Stimulated activated CD4-positive, alpha-beta T cell treated with anti-CD3 and anti-CD28 coated beads, Interleukin-1b, Interleukin-23, amount 100 ng/mL, for 4 hours (primary cell): ENCODE results near the gene SLC2A4RG.

Experiments
- DNase-seq, 2 donors: peaks; one replicate each; pipeline ENCODE4 v3.0.0-alpha.2; 2020; ENCODE audit warnings: low read depth in 2 of 2

SLC2A4RG gene, protein sequence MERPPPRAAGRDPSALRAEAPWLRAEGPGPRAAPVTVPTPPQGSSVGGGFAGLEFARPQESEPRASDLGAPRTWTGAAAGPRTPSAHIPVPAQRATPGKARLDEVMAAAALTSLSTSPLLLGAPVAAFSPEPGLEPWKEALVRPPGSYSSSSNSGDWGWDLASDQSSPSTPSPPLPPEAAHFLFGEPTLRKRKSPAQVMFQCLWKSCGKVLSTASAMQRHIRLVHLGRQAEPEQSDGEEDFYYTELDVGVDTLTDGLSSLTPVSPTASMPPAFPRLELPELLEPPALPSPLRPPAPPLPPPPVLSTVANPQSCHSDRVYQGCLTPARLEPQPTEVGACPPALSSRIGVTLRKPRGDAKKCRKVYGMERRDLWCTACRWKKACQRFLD

DNA sequence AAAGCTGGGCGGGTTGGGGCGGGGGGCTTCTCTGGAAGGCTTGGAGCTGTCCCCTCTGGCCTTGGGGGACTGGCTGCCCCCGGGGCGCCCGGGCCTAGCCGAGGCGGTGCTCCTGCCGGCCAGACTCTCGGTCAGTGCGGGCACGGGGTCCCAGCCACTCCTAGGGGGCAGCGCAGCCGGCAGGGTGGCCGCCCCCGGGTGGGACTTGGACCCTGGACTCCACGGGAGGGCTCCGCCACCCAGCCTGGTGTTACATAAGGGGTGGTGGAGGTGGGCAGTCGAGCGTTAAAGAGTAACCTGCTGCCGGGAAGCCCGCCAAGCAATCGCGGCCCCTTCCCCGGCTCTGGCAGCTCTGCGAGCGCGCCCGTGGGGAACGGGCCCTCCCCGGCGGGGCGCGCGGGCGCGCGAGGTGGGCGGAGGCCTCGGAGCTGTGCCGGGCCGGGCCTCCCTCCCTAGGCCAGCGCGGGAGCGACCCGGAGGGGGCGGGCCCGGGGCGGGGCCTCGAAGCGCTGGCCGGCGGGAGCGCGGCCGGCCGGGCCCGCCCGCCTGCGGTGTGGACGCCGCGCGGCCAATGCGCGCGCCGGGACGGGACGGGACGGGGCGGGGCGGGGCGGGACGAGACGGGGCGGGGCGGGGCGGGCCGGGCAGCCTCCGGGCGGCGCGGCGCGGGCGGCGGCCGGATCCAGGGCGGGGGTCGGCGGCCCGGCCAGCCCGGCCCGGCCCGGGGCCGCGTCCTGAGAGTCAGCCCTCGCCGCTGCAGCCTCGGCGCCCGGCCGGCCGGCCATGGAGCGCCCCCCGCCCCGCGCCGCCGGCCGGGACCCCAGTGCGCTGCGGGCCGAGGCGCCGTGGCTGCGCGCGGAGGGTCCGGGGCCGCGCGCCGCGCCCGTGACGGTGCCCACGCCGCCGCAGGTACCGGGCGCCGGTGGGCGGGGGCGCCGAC, at the start of gene SLC2A4RG:
TSS of gene SLC2A4RG (plus strand) at position 647 of the 940 bp plus-strand sequence. CDS start at position 784, 137 bp downstream.
- DNase-seq, result peak in 1 of 2 donors; percentile 66

DNA sequence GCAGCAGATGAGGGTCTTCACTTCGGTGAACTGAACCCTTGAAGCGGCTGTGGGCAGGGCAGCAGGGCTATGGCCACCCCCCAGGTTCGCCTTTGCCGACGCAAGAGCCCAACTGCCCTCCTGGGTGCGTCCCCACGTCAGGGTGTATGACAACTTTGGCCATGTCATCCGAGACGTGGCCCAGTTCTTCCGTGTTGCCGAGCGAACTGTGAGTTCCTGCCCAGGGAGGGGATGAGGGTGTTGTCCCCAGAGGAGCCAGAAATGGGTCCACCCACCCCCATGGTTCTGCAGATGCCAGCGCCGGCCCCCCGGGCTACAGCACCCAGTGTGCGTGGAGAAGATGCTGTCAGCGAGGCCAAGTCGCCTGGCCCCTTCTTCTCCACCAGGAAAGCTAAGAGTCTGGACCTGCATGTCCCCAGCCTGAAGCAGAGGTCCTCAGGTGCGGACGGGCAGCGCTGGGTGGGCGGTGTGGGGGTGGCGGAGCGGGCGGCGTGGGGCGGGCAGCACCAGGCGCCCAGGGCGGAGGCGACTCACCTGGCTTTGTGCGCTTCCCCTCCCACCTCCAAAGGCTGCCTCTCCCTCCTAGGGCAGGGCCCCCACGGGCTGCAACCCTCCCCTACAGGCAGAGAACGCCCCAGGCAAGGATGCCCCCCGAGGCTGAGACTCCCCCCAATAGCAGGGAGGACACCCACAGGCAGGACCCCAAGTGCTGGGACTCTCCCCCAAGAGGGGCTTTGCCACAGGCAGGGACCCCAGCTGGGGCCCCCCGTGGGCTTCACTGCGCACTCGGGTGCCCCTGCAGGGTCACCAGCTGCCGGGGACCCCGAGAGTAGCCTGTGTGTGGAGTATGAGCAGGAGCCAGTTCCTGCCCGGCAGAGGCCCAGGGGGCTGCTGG, 49.3 kb upstream of the SLC2A4RG start:
- no peak for DNase-seq

DNA sequence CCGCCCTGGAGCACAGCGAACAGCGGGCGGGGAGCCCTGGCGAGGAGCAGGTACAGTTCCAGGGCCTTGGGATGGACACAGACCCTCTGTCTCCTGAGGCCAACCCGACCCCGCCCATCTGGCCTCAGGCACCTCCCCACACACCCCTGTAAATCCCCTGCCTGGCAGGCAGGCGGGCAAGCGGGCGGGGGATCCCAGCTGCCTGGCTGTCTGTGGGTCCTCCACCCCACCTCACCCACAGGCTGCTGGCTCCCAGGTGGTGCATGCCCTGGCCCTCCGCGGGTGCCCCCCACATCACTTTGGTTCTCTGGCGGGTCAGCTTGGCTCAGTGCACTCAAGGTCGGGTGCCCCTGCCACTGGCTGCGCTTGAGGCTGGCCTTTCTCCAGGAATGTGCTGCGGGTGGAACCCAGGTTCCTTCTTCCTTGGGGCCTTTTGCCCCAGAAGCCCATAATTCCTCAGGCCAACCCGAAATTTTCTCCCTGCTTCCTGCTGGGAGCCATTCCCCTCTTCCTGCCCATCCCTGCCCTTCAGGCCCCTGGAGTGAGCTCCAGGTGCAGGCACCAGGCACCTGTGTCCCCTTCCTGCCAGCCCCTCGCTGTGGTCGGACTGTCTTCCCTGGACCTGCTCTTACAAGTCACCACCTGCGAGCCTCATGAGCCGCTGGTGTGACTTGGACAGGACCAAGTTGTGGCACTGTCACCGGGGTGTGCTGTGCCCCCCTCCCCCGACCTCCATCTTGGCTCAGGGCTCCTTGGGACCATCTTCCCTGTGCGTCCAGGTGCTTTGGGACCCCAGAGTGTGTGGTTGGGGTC, 48.5 kb upstream of the SLC2A4RG start:
- no peak for DNase-seq

DNA sequence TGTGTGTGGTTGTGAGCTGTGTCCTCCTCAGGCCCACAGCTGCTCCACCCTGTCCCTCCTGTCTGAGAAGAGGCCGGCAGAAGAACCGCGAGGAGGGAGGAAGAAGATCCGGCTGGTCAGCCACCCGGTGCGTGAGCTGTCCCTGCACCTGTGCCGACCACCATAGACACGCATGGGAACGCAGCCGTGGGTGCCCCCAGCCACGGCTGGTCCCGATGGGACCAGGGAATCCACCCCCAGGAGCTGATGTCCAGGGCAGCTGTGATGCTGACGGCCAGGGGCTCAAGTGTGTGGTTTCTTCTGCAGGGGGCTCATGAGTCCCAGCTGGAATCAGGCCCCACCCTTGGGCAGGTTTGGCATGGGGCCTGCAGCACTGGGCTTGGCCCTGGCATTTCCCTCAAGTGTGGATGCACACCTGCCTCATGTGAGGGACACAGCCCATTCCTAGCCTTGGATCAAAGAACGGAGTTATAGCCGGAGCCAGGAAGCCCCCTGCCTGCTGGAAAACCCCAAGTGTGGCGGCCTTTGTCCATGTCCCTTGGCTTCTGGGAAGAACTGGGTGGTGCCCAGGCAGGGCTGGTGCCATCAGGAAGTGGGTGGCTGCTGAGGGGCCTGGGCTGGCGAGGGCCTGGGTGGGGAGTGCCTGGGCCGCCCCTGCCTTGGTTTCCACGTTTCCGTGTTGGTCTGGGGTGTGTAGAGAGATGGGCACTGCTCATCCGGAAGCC, 47.7 kb upstream of the SLC2A4RG start:
- DNase-seq, result no peak

DNA sequence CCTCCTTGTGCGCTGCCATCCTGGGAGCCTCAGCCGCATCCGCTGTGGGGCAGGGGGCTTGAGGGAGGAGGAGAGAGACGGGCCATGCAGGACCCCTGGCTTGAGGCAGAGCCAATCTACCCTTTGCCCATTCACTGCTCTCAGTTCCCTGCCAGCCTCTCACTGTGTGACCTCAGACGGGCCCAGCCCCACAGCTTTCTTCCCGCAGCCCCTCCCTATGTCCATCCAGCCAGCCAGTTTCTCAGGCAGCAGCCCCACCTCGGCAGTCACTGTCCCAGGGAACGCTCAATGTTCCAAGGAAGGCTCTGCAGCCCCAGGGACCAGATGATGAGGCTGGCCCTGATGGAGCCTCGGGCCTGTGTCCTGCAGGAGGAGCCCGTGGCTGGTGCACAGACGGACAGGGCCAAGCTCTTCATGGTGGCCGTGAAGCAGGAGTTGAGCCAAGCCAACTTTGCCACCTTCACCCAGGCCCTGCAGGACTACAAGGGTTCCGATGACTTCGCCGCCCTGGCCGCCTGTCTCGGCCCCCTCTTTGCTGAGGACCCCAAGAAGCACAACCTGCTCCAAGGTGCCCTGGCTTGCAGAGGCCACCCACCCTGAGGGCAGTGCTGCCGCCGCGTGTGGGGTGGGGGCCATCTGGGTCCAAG, 47.0 kb upstream of the SLC2A4RG start:
- no peak for DNase-seq

DNA sequence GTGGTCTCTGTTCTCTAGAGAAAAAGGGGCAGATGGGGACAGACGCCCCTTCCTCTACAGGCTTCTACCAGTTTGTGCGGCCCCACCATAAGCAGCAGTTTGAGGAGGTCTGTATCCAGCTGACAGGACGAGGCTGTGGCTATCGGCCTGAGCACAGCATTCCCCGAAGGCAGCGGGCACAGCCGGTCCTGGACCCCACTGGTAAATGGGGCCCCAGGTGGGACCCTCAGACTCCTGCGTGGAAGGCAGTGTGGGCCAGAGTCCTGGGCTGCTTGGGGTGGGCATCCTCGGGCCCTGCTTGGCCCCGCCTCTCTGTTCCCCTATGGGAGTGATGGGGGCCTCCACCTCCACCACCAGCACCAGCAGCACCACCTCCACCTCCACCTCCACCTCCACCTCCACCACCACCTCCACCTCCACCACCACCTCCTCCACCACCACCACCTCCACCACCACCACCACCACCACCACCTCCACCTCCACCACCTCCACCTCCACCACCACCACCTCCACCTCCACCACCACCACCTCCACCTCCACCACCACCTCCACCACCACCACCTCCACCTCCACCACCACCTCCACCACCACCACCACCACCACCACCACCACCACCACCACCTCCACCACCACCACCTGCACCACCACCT, 46.4 kb upstream of the SLC2A4RG start:
- no peak for DNase-seq

DNA sequence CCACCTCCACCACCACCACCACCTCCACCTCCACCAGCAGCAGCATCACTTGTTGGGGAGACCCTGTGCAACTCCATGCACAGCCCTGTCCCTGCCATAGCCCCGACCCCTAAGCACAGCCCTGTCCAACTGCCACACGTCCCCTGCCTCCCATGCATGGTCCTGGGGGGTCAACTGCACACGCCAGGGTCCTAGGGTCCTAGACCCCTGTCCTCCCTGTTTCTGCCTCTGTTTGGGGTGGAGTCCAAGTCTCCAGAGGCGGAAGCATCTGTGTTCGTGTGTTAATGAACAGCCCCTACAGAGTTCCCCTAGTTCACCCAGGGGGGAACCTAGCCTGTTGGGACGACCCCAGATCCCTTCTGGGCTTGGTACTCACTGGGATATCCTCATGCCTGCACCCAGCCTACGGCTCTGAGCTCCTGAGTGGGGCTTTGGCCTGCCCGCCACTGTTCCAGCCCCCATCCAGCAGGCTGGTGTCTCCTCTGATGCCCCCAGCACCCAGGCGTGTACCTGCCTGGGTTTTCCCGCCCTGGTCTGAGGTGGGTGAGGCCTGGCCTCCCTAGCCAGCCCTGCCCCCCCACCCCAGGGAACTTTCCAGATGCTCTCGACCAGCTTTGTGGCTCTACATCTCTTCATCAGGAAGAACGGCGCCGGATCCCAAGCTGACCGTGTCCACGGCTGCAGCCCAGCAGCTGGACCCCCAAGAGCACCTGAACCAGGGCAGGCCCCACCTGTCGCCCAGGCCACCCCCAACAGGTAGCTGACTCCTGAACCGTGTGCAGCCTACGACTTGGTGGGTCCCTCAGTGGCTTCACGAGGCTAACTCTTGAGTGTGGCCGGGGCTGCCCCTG, 45.6 kb upstream of the SLC2A4RG start:
- no peak for DNase-seq

DNA sequence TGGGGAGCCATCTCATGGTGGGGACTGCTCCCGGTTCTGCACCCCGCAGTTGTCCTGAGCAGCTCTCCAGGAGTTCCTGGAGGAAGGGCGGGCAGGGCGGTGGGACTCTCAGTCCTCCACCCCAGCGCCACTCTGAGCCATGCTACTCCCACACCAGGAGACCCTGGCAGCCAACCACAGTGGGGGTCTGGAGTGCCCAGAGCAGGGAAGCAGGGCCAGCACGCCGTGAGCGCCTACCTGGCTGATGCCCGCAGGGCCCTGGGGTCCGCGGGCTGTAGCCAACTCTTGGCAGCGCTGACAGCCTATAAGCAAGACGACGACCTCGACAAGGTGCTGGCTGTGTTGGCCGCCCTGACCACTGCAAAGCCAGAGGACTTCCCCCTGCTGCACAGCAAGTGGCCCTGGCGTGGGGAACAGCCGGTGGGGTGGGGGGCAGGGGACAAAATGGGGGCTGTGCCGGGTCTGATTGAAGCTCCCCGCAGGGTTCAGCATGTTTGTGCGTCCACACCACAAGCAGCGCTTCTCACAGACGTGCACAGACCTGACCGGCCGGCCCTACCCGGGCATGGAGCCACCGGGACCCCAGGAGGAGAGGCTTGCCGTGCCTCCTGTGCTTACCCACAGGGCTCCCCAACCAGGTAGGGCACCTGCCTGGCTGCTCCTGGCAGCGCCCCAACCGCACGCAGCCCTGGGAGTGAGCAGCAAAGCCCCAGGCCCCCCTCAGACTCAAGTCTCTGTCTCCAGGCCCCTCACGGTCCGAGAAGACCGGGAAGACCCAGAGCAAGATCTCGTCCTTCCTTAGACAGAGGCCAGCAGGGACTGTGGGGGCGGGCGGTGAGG, 44.8 kb upstream of the SLC2A4RG start:
- no peak for DNase-seq

DNA sequence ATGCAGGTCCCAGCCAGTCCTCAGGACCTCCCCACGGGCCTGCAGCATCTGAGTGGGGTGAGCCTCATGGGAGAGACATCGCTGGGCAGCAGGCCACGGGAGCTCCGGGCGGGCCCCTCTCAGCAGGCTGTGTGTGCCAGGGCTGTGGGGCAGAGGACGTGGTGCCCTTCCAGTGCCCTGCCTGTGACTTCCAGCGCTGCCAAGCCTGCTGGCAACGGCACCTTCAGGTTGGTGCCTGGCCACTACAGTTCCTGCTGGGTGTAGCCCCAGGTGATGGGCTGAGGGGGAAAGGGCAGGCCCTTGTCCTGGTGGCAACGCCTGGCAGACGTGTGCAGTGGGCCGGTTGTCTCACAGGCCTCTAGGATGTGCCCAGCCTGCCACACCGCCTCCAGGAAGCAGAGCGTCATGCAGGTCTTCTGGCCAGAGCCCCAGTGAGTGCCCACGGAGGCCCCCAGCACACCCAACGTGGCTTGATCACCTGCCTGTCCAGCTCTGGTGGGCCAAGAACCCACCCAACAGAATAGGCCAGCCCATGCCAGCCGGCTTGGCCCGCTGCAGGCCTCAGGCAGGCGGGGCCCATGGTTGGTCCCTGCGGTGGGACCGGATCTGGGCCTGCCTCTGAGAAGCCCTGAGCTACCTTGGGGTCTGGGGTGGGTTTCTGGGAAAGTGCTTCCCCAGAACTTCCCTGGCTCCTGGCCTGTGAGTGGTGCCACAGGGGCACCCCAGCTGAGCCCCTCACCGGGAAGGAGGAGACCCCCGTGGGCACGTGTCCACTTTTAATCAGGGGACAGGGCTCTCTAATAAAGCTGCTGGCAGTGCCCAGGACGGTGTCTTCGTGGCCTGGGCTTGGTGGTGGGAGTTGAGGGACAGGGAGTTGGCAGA, 43.9 kb upstream of the SLC2A4RG start:
- no peak for DNase-seq

DNA sequence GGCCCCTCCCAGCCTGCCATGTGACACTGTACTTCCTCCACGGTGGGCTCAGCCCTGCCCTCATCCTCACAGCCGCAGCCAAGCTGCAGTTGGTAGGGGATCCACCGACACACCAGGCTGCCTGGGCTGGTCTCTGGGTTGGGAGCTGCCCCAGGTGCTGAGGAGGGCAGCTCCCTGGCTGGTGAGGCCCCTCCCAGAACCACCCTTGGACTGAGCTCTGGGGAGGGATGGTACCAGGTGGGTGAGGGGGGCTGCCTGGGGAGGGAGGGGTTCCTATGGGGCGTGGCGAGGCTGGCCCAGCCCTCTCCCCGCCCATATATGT, 43.3 kb upstream of the SLC2A4RG start:
- DNase-seq, result no peak

DNA sequence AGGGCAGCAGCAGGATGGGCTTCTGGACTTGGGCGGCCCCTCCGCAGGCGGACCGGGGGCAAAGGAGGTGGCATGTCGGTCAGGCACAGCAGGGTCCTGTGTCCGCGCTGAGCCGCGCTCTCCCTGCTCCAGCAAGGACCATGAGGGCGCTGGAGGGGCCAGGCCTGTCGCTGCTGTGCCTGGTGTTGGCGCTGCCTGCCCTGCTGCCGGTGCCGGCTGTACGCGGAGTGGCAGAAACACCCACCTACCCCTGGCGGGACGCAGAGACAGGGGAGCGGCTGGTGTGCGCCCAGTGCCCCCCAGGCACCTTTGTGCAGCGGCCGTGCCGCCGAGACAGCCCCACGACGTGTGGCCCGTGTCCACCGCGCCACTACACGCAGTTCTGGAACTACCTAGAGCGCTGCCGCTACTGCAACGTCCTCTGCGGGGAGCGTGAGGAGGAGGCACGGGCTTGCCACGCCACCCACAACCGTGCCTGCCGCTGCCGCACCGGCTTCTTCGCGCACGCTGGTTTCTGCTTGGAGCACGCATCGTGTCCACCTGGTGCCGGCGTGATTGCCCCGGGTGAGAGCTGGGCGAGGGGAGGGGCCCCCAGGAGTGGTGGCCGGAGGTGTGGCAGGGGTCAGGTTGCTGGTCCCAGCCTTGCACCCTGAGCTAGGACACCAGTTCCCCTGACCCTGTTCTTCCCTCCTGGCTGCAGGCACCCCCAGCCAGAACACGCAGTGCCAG, 42.8 kb upstream of the SLC2A4RG start, which contains the start of gene TNFRSF6B:
TSS of gene TNFRSF6B (plus strand) at position 25 of the 729 bp plus-strand sequence. CDS start at position 141, 116 bp downstream.
- no peak for DNase-seq

DNA sequence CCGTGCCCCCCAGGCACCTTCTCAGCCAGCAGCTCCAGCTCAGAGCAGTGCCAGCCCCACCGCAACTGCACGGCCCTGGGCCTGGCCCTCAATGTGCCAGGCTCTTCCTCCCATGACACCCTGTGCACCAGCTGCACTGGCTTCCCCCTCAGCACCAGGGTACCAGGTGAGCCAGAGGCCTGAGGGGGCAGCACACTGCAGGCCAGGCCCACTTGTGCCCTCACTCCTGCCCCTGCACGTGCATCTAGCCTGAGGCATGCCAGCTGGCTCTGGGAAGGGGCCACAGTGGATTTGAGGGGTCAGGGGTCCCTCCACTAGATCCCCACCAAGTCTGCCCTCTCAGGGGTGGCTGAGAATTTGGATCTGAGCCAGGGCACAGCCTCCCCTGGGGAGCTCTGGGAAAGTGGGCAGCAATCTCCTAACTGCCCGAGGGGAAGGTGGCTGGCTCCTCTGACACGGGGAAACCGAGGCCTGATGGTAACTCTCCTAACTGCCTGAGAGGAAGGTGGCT, 42.2 kb upstream of the SLC2A4RG start:
- no peak for DNase-seq

DNA sequence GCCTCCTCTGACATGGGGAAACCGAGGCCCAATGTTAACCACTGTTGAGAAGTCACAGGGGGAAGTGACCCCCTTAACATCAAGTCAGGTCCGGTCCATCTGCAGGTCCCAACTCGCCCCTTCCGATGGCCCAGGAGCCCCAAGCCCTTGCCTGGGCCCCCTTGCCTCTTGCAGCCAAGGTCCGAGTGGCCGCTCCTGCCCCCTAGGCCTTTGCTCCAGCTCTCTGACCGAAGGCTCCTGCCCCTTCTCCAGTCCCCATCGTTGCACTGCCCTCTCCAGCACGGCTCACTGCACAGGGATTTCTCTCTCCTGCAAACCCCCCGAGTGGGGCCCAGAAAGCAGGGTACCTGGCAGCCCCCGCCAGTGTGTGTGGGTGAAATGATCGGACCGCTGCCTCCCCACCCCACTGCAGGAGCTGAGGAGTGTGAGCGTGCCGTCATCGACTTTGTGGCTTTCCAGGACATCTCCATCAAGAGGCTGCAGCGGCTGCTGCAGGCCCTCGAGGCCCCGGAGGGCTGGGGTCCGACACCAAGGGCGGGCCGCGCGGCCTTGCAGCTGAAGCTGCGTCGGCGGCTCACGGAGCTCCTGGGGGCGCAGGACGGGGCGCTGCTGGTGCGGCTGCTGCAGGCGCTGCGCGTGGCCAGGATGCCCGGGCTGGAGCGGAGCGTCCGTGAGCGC, 41.6 kb upstream of the SLC2A4RG start:
- no peak for DNase-seq

DNA sequence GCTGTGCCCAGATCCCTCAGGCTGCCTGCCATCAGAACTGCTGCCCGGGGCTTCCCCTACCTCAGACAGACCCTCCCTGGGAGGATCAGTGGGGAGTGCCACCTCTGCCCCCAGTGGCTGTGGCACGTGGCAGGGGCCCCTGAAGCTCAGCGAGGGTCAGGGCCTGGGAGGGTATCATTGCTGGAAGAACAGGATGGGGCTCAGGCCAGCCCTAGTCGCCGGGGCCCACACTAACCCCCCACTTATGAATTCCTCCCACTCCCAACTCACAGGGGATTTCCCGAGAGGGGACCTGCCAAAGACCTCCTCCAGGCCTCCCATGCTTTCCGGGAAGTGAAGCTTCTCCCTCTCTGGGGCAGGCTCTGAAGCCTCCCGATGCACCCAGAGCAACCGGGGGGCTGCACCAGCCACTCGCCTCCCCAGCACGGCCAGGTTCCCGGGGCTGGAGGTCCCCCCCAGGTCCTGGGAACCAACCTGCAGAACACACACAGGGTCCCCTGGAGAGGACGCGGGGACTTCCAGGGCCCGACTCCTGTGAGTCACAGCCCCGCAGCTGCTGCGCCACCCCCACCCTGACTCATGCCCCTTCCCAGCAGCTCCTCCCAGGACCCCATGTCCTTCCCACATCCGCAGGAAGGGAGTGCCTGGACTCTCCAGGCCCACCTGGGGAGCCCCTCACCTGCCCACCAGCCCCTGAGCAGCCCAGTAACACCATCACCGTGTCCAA, 40.7 kb upstream of the SLC2A4RG start:
- DNase-seq, result peak in 1 of 2 donors; percentile 62
